GM12878 (cell line): ENCODE results near the gene SRP72. TPM values are rescaled to one million over a fixed set of nuclear protein-coding genes. Genes with fewer than 3 reads are reported as not detected.

Experiments
- EP300 ChIP-seq, 2 experiments: fragments of 150-350 bp in 1 of 2; IDR thresholded peaks; 2 replicates each; pipeline ENCODE4 v1.6.1; 2011 to 2012; ENCODE audit warnings: low read depth in 2 of 2, low read length in 2 of 2, borderline replicate concordance in 1 of 2, improper control_type of control experiment in 1 of 2, inconsistent platforms in 1 of 2; ENCODE audit not compliant: control insufficient read depth in 1 of 2
- HDGF ChIP-seq: fragments of 450-650 bp; IDR thresholded peaks from 2 replicates; pipeline ENCODE4 v1.6.1; 2016; ENCODE audit warnings: antibody characterized with exemption
- JUNB ChIP-seq: IDR thresholded peaks from 2 replicates; pipeline ENCODE4 v1.6.1; 2016; ENCODE audit warnings: antibody characterized with exemption, mild to moderate bottlenecking
- MEF2B ChIP-seq: fragments of 450-650 bp; IDR thresholded peaks from 2 replicates; pipeline ENCODE4 v1.6.1; 2018; ENCODE audit warnings: mild to moderate bottlenecking, moderate library complexity; ENCODE audit not compliant: partially characterized antibody, poor library complexity, severe bottlenecking
- NFIC ChIP-seq: IDR thresholded peaks from 2 replicates; pipeline ENCODE4 v1.6.1; 2012; ENCODE audit warnings: low read depth, mild to moderate bottlenecking, inconsistent platforms, low read length, moderate library complexity
- NR2F1 ChIP-seq: fragments of 450-650 bp; conservative IDR thresholded peaks from 2 replicates; pipeline ENCODE4 v1.6.1; 2017; ENCODE audit warnings: mild to moderate bottlenecking
- SRF ChIP-seq, 2 experiments: IDR thresholded peaks; 2 replicates each; pipeline ENCODE4 v1.6.1; 2011; ENCODE audit warnings: low read depth in 2 of 2, low read length in 2 of 2, mild to moderate bottlenecking in 1 of 2, moderate library complexity in 1 of 2
- TCF7 ChIP-seq: IDR thresholded peaks from 2 replicates; pipeline ENCODE4 v1.6.1; 2014; ENCODE audit warnings: antibody characterized with exemption, borderline replicate concordance
- YY1 ChIP-seq: IDR thresholded peaks from 2 replicates; pipeline ENCODE4 v1.6.1; 2011; ENCODE audit warnings: low read depth, mild to moderate bottlenecking, low read length
- polyA plus RNA-seq, 11 experiments: library from polyadenylated mRNA; depleted of rRNA in 4 of 11; unstranded in 6 of 11; stranded (reverse) in 5 of 11; fragments of >200 nt; fragmentation: Nextera tagmentation in 4 of 11; fragmentation: Illumina TruSeq in 1 of 11; extraction: Ambion mirVana in 4 of 11; extraction: Trizol in 1 of 11; gene quantifications; 1 replicate in 1 of 11; 2 replicates in 10 of 11; pipeline versions ENCODE4 v1.2.1 to v1.2.3, GENCODE V29; 2011 to 2016; ENCODE audit warnings: inconsistent platforms in 2 of 11, missing spikeins in 2 of 11, low read depth in 1 of 11
- total RNA-seq, 4 experiments: library from RNA; depleted of rRNA in 3 of 4; stranded (reverse); fragments of >200 nt in 3 of 4; fragmentation: Illumina TruSeq in 1 of 4; extraction: Trizol in 1 of 4; gene quantifications; 2 replicates each; pipeline versions ENCODE4 v1.2.1 to v1.2.3, GENCODE V29; 2013 to 2021
- TF ChIP-seq, protein P1 (sequence below): fragments of 450-650 bp; formaldehyde crosslinking; IDR thresholded peaks from 2 replicates; pipeline ENCODE4 v1.4.0; 2022; ENCODE audit warnings: mild to moderate bottlenecking, moderate library complexity

Gene SRP72
- total and polyA plus RNA-seq, 10 of the 15 experiments (the other 5 are each of a cell fraction or from before 2014, with no cell fraction given), result 61.6 to 186 (median 133) TPM

DNA sequence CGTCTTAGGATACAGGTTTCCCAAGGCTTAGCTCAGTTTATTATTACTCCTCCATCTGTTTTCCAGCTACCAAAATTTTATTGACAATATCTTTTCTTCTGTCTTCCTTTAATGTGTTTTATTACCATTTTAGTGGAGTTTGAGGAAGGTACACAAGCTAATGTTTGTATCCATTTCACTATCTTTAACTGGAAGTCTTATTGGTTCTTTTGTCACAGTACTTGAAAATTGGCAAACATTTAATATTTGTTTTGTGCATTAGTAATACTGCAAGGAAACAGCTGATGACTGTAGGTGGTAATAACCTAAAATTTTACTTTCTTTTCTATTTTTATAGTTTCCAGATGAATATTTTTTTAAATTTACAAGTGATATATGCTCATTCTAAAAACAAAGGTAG is 28.8 kb downstream of the SRP72 start (continued):
- TF ChIP-seq, protein P1, sequence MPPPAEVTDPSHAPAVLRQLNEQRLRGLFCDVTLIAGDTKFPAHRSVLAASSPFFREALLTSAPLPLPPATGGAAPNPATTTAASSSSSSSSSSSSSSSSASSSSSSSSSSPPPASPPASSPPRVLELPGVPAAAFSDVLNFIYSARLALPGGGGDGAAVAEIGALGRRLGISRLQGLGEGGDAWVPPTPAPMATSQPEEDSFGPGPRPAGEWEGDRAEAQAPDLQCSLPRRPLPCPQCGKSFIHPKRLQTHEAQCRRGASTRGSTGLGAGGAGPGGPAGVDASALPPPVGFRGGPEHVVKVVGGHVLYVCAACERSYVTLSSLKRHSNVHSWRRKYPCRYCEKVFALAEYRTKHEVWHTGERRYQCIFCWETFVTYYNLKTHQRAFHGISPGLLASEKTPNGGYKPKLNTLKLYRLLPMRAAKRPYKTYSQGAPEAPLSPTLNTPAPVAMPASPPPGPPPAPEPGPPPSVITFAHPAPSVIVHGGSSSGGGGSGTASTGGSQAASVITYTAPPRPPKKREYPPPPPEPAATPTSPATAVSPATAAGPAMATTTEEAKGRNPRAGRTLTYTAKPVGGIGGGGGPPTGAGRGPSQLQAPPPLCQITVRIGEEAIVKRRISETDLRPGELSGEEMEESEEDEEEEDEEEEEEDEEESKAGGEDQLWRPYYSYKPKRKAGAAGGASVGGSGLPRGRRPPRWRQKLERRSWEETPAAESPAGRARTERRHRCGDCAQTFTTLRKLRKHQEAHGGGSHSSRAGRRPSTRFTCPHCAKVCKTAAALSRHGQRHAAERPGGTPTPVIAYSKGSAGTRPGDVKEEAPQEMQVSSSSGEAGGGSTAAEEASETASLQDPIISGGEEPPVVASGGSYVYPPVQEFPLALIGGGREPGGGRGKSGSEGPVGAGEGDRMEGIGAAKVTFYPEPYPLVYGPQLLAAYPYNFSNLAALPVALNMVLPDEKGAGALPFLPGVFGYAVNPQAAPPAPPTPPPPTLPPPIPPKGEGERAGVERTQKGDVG, result no peak
- TF ChIP-seq YY1, result no peak
- TF ChIP-seq TCF7, result no peak
- no peak for TF ChIP-seq NFIC
- TF ChIP-seq MEF2B, result no peak
- no peak for TF ChIP-seq NR2F1
- no peak for TF ChIP-seq JUNB
- TF ChIP-seq EP300 (IDR thresholded peaks at IDR 0.05; ENCODE audit: borderline replicate concordance in 1 of 2, control insufficient read depth in 1 of 2, low read depth in 2 of 2, low read length in 2 of 2), result no peak
- no peak for TF ChIP-seq SRF (IDR thresholded peaks at IDR 0.05; ENCODE audit: low read depth in 2 of 2, low read length in 2 of 2)
- no peak for TF ChIP-seq HDGF
